Measurements from ENCODE around the gene SLC44A2.
A peak's percentile ranks its signal among the peaks of the same experiment; 100 is the strongest.
"Not testable (repeated sequence)": the region's sequence is repeated elsewhere in the genome, so short reads cannot be mapped to it uniquely, and the experiment has no call there.

SLC44A2 gene

DNA sequence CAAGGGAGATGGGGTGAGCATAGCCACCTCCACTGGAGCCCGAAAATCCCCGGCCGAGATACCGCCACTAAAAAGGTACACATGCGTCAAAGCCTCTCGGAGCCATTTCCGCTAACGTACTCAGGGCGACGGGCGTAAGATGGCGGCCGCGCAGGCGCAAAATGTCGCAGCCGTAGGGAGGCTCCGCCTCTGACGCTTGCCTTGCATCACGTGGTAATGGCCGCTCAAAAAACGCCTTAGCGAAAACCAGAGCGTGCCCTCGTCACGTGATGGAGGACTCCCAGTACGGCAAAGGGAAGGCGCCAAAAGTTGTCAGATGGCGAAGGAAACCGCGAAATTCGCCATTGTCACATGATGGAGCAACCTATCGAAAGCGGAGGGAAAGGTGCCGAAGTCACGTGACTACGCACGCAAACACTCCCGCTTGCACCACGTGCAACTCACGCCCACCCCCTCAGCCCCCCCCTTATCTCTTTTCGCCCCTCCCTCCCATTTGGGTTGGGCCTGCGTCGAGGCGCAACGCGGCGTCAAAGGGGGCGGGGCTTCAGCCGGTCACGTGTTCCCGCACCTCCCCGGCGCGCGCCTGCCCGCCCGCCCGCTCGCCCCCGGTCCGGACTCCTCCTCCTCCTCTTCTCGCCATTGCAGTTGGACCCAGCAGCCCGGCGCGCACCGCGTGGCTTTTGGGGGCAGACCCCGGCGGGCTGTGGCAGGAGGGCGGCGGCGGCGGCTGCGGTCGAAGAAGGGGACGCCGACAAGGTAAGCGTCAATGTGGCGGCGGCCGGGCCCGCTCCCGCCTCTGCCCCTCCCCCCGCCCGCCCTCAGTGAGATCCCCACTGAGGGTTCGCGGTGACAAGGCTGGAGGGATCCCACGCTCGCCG, 28.6 kb downstream of the SLC44A2 start, which contains the start of gene ILF3:
TSS of gene ILF3 (plus strand) at position 615 of the 878 bp plus-strand sequence. CDS start 16,260 bp downstream, outside the sequence.
- DNase-seq: peak; percentile 98 to 100 (median 100)

DNA sequence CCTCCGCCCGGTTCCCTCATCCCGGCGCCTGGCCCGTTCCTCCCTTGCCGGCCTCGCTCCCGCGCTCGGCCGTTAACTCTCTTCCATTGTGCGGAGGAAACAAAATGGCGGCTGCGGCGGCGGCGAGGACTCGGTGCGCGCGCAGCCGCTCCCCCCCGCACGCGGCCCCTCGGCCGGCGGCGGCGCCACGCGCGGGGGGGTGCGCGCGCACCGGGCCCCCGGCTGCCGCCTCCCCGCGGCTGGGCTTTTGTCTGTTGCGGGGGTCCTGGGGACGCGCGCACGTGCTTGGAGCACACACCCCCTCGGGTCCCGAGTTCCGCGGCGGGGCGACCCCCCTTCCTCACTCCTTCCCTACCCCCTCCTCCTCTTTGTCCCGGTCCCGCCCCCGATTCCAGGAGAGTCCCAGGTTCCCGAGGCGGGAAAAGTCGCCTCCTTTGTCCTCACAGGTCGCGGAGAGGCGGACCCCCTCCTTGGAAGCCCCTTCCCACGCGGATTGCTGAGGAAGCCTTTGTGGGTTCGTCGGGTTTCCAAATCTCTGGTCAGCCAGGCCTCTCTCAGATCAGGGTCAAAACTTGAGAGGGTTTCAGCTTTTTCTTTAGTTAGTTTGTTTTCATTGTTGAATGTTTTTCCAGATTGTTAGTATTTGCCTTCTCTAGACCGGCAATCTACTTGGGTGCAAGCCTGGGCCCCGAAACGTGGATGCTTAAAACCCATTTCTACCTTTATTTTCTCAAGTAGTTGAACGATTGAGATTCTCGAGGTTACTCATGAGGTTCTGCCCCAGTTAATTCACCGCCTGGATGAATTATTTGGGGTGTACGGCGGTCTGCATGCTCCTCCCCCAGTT, 29.5 kb downstream of the SLC44A2 start:
- peak in 4 of 5 experiments; percentile 40 to 78 (median 52) for DNase-seq

DNA sequence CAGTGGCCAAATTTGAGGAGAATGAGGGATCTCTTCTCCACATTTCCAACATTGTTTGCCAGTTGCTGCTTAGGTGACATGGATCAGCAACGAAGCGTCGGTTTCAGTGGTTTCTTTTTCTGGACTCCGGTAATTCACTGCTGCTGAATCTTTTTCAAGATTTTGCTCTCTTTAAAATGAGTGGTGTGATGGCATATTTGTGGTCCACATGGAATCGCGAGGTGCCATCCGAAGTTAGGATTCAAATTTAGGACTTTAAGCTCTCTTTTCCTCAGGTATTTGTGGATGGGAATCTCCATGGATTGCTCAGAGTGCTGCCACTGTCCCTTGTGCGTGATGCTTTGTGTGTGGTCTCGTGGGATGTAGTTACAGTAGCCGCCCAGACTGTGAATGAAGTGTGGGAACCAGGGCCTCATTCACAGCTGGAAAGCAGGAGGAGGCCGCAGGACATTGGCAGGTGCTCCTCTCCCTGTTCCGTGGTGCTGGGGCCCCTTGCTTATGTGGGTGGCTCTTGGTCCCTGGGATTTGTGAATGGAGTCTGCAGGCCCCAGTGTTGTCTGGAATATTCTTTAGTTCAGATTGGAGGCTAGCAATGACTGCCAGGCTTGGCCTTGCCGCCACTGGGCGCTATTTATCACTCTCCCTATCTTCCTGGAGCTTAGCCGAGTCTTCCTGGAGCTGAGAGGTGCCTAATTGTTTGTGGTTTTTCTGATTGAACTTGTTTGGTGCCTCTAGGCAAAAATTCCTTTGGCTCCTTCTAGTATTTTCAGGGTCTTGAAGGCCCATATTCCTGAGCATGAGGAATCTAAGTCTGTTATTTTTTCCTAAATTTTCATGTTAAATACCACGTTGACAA, 30.3 kb downstream of the SLC44A2 start:
- DNase-seq: no peak

DNA sequence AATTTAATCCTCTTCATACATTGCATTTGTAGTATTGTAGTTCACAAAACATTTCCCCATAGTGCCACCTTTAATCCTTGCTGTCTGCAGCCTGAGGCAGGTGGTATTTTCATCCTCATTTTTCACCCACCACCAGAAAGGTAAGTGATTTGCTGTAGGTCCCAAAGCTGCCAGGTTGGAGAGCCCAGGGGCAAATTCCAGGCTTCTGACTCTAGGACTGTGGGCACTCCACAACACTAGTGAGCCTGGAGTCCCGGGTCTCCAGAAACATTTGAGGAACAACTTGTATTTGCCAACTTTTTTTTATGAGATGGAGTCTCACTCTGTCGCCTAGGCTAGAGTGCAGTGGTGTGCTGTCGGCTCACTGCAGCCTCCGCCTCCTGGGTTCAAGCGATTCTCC, 35.0 kb downstream of the SLC44A2 start:
- DNase-seq: no peak

DNA sequence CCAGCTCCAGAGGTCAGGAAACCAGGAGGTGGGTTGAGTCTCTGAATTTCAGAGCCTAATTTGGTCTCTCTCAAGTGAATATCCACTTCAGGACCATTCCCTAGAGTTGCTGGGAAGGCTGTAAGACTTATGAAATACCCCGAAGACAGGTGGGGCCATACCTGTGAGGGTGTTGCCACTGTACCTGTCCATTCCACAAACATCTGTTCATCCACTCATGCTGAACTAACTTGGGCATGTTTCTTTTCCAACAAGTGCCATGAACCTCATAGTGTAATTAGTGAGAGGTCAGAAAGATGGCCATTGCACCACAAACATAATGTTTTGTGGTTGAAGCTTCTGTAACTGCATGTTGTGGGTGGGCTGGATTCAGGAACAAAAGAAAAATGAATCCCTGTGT, 36.6 kb downstream of the SLC44A2 start:
- DNase-seq: no peak

DNA sequence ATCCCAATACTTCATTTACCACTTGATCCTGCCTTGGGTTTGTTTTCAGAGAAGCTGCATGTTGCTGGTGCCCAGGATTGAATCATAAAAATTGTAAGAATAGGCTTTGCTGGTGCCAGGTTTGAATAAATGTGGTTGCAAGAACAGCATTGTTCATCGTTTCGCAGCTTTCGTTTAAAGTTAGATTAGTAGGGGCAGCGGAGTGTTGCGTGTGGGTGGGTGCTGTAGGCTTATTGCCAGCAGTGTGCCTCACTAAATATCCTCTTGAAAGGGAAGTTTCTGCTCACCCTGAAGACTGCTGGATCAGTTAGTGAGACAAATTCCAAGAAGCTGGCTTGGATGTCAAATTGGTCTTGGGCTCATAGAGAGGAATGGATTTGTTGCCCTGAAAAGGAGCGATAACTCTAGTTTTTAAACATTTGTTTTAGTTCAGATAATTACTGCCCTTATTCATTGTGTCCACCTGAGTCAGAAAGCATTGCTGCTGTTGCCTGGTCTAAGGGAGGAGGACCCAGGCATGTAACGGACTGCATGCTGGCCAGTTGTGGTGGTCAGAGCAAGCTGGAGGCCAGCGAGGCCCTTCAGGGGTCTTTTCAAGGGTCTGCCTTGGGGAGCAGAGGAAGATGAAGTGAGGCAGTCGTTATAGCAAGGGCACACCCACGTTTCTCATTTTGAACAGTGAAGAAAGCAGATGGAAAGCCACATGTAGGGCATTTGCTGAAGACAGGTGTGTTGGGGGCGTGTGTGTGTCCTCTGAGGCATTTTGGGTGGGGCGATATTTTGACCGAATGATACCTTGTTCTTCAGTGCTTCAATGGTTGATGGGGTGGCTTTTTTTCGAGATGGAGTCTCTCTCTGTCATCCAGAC, 37.3 kb downstream of the SLC44A2 start:
- DNase-seq: no peak

DNA sequence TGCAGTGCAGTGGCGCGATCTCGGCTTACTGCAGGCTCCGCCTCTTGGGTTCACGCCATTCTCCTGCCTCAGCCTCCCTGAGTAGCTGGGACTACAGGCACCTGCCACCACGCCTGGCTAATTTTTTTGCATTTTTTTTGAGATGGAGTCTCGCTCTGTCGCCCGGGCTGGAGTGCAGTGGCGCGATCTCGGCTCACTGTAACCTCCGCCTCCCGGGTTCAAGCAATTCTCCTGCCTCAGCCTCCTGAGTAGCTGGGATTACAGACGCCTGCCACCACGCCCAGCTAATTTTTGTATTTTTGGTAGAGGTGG, 37.9 kb downstream of the SLC44A2 start:
- DNase-seq: not testable (repeated sequence)

DNA sequence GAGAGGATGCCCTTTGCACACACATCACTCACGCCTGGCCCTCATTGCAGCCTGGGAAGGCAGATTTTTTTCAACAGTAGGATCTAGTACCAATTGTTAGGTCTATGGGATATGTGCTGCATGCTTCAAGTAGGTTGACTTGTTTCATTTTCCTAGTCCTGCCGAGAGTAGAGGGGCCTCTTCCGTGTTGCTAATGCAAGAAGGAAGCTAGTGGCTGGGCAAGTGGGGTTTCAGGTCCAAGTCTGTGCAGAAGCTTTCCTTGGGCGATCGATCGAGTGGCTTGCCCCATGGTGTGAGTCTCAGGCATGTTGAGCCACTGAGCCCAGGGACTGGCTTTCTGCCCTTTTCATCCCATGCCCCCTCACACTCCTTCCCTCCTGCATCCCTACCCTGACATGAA, 42.5 kb downstream of the SLC44A2 start:
- DNase-seq: no peak

DNA sequence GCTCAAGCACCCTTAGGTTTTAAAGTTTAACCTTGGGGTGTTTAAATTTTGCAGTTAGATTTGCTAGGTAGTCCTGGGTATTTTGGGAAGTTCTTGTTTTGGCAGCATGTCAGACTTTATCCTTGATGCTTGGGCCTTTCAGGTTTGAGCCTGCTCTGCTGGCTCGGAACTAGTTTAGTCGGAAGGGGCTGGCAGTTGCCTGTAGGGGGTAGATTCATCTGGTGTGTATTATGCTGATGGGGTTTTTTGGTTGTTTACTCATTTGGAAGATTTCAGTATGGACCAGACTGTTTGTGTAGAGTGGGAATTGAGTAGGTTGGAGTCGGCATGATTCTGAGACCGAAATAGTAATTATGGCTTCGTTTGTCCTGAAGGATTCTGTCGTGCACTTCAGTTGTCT, 43.9 kb downstream of the SLC44A2 start:
- no peak for DNase-seq

DNA sequence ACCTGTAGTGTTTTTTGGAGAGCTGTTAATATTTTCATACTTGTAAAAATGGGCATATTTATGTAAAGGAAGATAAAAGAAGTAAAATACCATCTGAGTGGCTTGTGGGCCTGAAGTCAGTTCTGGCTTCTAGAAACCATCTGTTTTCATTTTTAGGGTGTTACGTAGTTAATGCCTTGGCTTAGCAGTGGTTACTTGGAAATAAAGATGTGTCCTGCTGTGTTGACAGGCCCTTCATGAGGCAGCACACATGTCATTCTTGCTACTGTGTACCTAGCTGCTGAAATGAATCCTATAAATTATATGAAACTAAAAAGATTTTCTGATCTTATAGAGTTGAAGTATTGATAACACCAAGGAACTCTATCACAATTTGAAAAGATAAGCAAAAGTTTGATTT, 44.8 kb downstream of the SLC44A2 start:
- DNase-seq: no peak

DNA sequence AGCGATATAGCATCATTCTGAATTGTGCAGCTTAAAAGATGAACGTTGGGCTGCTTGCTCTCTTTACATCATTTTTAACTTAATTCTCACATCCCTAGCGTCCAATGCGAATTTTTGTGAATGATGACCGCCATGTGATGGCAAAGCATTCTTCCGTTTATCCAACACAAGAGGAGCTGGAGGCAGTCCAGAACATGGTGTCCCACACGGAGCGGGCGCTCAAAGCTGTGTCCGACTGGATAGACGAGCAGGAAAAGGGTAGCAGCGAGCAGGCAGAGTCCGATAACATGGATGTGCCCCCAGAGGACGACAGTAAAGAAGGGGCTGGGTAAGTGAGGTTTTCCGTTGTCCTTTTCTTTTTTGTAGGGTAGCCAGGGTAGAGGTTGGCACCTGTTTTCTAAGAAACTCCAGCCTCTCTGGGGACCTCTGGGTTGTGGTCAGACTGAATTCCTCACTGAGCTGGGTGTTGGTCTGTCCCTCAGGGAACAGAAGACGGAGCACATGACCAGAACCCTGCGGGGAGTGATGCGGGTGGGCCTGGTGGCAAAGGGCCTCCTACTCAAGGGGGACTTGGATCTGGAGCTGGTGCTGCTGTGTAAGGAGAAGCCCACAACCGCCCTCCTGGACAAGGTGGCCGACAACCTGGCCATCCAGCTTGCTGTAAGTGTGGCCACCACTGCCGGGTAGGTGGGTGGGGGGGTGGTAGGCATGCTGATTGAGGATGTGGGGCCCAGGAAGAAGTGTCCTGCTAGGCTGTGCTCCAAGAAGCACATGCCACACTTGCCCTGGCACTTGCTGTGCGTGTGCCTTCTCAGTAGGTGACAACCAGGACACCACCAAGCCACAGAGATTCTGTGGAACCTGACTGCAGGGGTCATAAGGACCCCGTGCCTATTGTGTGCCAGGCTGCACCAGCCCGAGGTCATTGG, 45.8 kb downstream of the SLC44A2 start:
- no peak for DNase-seq

DNA sequence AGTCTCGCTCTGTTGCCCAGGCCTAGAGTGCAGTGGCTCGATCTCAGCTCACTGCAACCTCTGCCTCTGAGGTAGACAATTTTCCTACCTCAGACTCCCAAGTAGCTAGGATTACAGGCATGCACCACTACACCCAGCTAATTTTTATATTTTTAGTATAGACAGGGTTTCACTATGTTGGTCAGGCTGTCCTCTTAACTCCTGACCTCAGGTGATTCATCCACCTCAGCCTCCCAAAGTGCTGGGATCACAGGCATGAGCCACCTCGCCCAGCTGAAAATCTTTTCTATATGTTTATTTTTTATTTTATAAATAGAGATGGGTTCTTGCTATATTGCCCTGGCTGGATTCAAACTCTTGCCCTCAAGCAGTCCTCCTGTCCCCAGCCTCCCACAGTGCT, 46.6 kb downstream of the SLC44A2 start:
- DNase-seq: not testable (repeated sequence)

DNA sequence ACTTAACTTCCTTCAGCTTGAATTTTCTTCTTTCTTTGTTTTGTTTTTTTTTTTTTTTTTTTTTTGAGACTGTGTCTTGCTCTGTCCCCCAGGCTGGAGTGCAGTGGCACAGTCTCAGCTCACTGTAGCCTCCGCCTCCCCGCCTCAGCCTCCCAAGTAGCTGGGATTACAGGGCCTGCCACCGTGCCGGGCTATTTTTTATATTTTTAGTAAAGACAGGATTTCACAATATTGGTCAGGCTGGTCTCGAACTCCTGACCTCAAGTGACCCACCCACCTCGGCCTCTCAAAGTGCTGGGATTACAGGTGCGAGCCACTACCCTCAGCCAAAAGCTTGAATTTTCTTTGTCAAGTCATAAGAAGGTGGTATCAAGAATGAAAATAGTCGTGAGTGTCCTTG, 49.9 kb downstream of the SLC44A2 start:
- DNase-seq: not testable (repeated sequence)

DNA sequence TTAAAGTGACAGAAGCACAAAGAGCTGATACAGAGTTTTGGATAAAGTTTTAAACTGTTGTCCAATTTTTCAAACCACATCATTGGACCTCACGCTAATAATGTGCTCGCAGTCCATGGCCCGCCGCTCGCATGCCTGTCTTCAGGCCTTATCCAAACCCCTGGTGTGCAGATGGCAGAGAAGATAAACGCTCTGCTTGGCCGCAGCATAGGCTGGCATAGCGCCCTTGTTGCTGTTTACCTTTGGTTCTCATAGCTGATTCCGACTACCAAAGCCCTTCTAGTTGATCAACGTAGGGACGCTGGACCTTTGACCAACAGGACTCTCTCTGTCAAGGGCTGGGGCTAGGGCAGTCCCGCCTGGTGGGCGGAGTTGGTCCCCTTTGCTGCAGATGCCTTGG, 52.4 kb downstream of the SLC44A2 start:
- no peak for DNase-seq

DNA sequence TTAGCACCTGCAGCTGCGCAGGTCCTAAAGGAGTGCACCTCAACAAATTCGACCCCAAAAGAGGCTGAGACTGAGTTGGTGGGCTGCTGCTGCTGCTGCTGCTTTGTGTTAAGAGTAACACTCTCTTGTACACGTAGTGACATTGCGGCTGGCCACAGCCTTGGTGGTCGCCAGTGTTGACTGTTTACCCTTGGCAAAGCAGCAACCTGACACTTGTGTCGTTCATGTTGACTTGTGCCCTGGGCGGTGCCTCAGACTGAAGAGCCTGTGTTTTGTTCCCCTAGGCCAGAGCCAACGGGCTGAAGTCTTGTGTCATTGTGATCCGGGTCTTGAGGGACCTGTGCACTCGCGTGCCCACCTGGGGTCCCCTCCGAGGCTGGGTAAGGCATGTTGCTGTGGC, 53.5 kb downstream of the SLC44A2 start:
- DNase-seq: no peak

DNA sequence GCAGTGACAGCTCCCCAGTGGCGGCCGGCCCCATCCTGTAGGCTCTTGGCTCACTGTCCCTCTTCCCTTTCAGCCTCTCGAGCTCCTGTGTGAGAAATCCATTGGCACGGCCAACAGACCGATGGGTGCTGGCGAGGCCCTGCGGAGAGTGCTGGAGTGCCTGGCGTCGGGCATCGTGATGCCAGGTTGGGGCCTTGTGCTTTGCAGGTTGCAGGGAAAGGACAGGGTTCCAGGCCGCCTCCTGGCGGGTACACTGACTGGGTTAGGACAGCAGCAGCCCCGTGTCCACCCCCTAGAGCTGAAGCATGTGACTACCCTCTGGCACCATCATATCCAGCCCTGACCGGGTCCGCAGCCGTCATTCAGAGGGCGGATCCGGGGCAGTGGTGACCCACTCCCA, 54.4 kb downstream of the SLC44A2 start:
- no peak for DNase-seq

DNA sequence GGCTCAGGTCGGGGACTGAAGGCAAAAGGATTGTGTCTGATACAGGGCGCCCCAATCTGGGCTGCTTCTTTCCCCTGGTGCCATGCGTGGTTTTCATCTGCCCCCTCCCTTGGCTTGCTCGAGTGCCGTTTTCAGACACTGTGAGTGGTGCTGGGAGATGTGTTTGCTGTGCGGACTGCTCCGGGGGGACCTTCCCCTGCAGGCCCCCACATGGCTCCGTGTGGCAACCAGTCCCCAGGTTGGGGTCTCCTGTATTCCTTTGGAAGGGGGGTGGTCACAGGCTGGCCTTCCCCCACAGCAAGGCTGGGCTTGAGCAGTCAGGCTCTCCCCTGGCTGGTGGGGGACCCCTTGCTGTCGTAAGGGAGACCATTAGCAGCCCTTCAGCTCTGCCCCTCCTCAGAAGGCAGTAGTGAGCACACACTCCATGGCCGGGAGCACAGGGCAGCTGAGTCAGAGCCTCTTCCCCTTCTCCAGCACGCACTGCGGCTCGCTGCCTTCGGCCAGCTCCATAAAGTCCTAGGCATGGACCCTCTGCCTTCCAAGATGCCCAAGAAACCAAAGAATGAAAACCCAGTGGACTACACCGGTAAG, 55.3 kb downstream of the SLC44A2 start:
- no peak for DNase-seq

DNA sequence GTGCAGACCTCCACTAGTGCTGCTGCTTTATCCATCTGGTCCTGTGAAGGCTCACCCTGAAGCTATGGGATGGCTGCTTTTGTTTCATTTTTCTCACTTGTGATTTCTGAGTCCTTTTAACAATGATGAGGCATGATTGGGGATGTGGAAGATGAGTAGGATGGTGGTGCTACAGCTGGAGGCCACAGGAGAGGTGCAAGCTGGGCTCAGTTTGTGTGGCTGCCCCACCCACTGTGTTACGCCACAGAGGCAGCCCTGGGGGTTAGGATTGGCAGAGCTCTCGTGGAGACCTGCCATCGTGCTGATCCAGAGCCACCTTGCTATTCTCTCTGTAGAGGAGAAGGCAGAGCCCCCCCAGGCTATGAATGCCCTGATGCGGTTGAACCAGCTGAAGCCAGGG, 56.3 kb downstream of the SLC44A2 start:
- no peak for DNase-seq

DNA sequence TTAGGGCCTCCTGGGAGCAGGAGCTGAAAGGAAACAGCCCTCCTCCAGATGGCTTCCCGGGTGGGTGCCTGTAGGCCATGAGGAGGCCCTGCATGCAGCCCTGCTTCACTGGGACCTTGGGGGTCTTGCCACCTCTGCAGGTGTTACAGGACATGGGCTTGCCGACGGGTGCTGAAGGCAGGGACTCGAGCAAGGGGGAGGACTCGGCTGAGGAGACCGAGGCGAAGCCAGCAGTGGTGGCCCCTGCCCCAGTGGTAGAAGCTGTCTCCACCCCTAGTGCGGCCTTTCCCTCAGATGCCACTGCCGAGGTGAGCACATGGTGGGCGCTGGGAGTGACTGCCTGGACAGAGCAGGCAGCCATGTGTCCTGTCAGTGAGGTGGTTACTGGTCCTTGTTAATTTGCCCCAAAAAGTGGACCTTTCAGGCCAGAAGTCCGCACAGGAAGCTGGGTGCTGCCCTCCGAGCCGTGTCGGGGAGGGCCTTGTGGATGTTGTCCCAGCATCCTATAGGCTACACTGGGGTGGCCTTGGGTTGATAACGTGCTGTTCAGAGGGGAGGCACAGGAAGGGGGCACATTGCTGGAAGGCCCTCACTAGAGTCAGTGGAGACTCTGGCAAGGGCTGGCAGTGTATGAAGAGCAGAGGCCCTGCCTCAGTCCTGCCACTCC, 57.2 kb downstream of the SLC44A2 start:
- DNase-seq: no peak

DNA sequence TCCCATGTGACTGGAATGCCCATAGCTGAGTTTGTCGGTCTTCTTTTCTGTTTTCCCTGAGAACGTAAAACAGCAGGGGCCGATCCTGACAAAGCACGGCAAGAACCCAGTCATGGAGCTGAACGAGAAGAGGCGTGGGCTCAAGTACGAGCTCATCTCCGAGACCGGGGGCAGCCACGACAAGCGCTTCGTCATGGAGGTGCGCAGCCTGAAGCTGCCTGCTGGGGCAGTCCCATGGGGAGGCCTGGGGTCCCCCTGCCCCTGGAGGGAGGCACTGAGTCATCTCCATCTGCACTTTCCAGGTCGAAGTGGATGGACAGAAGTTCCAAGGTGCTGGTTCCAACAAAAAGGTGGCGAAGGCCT, 57.7 kb downstream of the SLC44A2 start:
- no peak for DNase-seq

Measured in T-helper 2 cell (primary cell).